ENCODE results near the gene ENPP5. TPM values are rescaled to one million over a fixed set of nuclear protein-coding genes. Genes with fewer than 3 reads are reported as not detected.

Gene ENPP5
- total and polyA plus RNA-seq, 8 donors, result 1.0 to 6.4 (median 2.3) TPM; not detected in 1

- 83 to 89% (median 86%) methylated on average over 3 of the region's 3 CpGs for WGBS, 5 donors
- Histone ChIP-seq H3K4me3 (no peak overlapping the region), H3K27ac (no peak overlapping the region), H3K9me3 (no peaks in the 10 kb centered on the region), H3K36me3 (no peaks in the 10 kb centered on the region), H3K4me1 (no peaks in the 10 kb centered on the region), H3K27me3 (no peaks in the 10 kb centered on the region)
- TF ChIP-seq CTCF (IDR thresholded peaks at IDR 0.05), result no peak
- no peak for TF ChIP-seq EP300 (IDR thresholded peaks at IDR 0.05)
- no peak for TF ChIP-seq POLR2AphosphoS5 (IDR thresholded peaks at IDR 0.05)
- TF ChIP-seq POLR2A (IDR thresholded peaks at IDR 0.05), result no peak
- intact Hi-C loops (cut with DNase I; ENCODE audit: low total_unique reads), result no loop called here
- no peak for DNase-seq
These were observed 51.9 kb downstream of the ENPP5 start for GRCh38 chr6:46118836-46119235.

GRCh38 chr6:46118157-46118556 lies 52.6 kb downstream of the ENPP5 start:
- no peak for DNase-seq
- Histone ChIP-seq H3K27me3 (no peaks in the 10 kb centered on the region), H3K4me3 (no peak overlapping the region), H3K27ac (no peak overlapping the region), H3K36me3 (no peaks in the 10 kb centered on the region), H3K9me3 (no peaks in the 10 kb centered on the region), H3K4me1 (no peaks in the 10 kb centered on the region)
- intact Hi-C loops (cut with DNase I; ENCODE audit: low total_unique reads), result no loop called here
- 91 to 97% (median 96%) methylated on average over 1 of the region's 1 CpG for WGBS, 5 donors
- TF ChIP-seq POLR2A (IDR thresholded peaks at IDR 0.05) (no peak), CTCF (IDR thresholded peaks at IDR 0.05) (no peak), EP300 (IDR thresholded peaks at IDR 0.05) (no peak), POLR2AphosphoS5 (IDR thresholded peaks at IDR 0.05) (no peak)

GRCh38 chr6:46116289-46116688 lies 54.5 kb downstream of the ENPP5 start:
- Histone ChIP-seq H3K27me3 (no peaks in the 10 kb centered on the region), H3K4me3 (no peak overlapping the region), H3K27ac (no peak overlapping the region), H3K9me3 (no peaks in the 10 kb centered on the region), H3K4me1 (no peaks in the 10 kb centered on the region), H3K36me3 (no peaks in the 10 kb centered on the region)
- intact Hi-C loops (cut with DNase I; ENCODE audit: low total_unique reads), result no loop called here
- TF ChIP-seq POLR2AphosphoS5 (IDR thresholded peaks at IDR 0.05) (no peak), EP300 (IDR thresholded peaks at IDR 0.05) (no peak), CTCF (IDR thresholded peaks at IDR 0.05) (no peak), POLR2A (IDR thresholded peaks at IDR 0.05) (no peak)
- DNase-seq, result no peak
- WGBS, 5 donors, result 88 to 93% (median 89%) methylated on average over 2 of the region's 2 CpGs

- no peak overlapping the region for H3K27ac ChIP-seq
- intact Hi-C loops (cut with DNase I; ENCODE audit: low total_unique reads), result no loop called here
- no peaks in the 10 kb centered on the region for H3K27me3 ChIP-seq
- no peaks in the 10 kb centered on the region for H3K9me3 ChIP-seq
- H3K4me1 ChIP-seq, result no peaks in the 10 kb centered on the region
- H3K4me3 ChIP-seq, result no peak overlapping the region
- WGBS, 5 donors, result 50 to 76% (median 61%) methylated on average over 1 of the region's 1 CpG
- H3K36me3 ChIP-seq, result no peaks in the 10 kb centered on the region
- no peak for DNase-seq
- TF ChIP-seq EP300 (IDR thresholded peaks at IDR 0.05), result no peak
- no peak for TF ChIP-seq POLR2A (IDR thresholded peaks at IDR 0.05)
- TF ChIP-seq POLR2AphosphoS5 (IDR thresholded peaks at IDR 0.05), result no peak
- TF ChIP-seq CTCF (IDR thresholded peaks at IDR 0.05), result no peak
These were observed 55.1 kb downstream of the ENPP5 start for GRCh38 chr6:46115634-46116033.
